Hematopoietic multipotent progenitor cell treated with erythropoietin and hydrocortisone succinate and interleukin-3 and kit ligand, for 15 days (in vitro differentiated cells): ENCODE measurements around the gene AADAT.
A peak's percentile ranks its signal among the peaks of the same experiment; 100 is the strongest.
"Not testable (repeated sequence)": the region's sequence is repeated elsewhere in the genome, so short reads cannot be mapped to it uniquely, and the experiment has no call there.

Experiments used
- DNase-seq: peaks from one replicate; pipeline ENCODE4 v3.0.0-alpha.2; 2015; ENCODE audit warnings: low spot score

Gene AADAT

DNA sequence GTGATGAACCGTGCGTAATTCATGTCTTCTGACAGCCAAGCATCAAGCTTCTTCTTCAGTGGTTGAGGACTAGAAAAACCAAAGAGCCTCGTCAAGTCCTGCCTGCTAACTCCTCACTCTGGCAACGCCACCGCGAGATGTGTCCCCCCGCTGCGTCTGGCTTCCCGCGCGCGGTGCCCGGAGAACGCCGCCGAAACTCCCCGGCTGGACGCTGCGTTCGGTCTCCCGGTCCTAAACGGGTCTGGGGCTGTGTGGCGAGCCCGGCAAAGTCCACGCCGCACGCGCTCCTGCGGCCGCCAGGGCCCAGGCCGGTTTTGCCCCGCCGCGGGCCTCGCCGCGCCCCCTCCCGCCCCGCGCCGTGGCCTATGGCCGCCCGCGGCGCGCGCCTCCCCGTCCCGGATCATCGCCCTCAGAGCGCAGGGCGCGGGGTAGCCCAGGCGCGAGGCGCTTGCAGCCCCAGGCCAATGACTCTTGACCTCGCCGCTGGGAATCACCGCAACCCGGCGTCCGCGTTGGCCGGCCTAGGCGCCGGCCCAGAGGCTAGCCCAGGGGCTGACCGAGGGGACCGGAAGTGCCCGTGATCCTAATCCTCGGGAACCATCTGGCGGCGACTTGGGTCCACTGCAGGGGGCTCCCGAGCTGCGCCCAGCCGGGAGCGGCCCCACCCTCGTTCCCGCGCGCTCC, at the start of gene AADAT:
Gene AADAT, minus strand, starts transcription at position 289 of the 684 bp plus-strand sequence. Its CDS starts 266 bp downstream, at position 23.
- DNase-seq: peak; percentile 34

DNA sequence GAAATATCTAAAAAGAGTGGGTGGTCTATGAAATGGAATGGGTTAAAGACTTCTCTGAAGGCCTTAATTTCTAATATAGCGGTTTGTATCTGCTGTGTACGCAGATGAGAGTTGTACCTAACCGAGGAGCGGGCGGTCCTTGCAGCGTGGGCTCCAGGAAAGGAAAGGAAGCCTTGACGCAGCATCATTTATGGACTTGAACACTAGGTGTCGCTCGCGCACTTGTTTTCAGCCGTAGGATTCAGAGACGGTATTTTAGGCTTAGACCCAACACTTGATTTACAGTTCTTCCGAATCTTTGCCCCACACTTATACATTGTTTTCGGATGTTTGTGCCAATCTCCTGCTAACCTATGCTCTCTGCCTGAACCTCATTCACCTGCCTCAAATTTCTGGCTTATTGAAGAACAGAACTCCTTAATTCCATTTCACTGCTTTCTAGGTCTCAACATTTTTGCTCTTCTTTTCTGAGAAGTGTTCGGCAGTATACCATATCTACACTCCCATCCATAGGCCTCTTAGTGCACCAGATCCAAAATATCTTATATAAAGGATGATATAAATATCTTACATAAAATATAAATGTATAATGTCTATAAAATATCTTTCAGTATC, 48.9 kb upstream of the AADAT start:
- DNase-seq: peak; percentile 67

DNA sequence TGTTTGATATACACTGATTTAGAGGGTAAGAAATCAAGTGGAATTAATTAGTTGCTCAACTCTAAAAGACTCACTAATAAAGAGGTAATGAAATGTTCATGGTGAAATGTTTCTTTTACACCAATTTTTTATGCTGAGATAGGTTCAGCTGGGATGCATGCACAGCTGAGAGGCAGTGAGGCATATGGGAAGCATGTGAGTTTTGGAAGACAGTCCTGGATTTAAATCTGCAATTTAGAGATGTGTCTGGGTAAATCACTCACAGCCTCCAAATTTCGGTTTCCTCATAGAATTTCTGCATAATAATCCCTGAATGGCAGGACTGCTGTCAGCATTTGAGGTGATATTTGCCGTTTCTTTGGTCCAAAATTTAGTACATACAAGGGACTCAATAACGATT, 48.2 kb upstream of the AADAT start:
- no peak for DNase-seq

DNA sequence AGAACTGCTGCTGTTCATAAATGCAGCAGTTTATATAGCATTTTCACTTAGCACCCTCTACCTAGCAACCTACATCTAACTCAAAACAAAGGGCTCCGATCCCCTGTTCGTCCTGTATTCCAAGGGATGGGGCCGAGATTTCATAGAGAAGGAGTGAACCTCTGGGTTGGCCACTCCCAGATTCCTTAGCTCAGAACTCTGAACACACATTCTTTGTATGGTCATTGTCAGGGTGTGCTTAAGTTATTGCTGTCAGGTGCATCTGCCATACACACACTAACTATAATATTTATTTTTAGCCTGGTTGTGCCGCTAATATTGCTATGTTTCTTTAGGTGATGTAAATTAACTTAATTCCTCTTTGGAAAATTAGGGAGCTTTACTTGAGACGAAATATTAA, 47.7 kb upstream of the AADAT start:
- no peak for DNase-seq

DNA sequence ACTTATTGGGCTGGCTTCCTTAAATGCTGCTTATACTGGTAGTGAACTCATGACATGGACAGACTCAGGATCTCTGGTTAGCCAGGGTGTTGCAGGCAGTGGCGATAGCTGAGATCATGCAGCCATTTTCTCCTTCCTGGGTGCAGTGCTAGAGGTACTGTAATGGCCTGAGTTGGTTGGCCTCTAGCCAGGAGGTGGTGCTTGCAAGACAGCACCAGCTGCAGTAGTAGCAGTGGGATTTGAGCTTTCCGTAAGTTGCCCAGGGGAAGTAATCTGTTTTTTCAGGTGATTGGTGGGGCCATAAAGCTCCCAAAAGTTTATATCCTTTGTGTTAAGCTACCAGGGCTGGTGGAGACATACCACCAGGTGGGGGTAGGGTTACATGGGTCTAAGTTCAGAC, 45.1 kb upstream of the AADAT start:
- no peak for DNase-seq

DNA sequence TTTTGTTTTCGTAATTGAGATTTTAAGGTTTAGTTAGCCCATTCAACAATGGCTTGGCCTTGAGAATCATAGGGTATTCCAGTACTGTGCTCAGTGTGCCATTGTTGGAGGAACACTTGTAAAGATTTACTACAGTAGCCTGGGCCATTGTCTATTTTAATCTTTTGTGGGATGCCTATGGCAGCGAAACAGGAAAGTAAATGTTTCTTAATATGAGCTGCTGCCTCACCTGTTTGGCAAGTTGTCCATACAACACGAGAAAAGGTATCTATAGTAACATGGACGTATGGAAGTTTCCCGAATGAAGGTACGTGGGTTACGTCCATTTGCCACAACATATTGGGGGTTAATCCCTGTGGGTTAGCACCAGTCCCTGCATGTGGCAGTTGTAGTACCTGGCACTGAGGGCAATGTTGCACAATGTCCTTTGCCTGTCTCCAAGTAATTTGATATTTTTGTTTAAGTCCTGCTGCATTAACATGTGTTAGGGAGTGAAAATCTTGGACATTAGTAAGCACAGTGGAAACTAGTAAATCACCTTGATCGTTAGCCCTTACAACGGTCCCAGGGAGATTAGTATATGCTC, 38.6 kb upstream of the AADAT start:
- DNase-seq: no peak

DNA sequence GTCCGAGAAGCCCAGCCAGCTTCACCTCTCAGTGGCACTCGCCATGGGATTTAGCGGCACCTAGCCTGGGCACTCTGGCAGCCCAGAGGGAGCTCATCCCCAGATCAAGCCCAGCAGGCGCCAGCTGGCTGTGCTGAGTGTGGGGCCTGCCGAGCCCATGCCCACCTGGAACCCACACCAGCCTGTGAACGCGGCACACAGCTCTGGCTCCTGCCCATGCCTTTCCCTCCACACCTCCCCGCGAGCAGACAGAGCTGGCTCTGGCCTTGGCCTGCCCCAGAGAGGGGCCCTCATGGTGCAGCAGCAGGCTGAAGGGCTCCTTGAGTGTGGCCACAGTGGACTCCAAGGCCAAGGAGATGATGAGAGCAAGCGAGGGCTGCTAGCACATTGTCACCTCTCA, 38.0 kb upstream of the AADAT start:
- no peak for DNase-seq

DNA sequence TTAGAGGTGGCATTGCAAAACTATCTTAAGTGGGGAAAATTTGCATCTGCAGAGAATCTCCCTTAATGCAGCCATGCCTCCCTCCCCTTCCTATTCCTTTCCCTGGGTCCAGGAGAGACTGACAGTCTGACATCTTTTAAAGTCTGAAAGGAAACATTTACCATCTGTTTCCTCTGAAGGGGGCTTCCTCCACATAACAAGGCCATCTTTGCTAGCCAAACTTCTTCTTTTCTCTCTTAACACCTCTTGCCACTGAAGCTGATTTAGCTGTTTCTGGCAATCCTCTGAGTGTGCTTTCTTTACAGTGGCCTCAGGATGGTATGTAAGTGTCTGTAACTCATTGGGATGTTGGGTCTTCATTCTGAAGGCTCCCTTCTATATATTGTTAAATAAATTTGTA, 34.6 kb upstream of the AADAT start:
- DNase-seq: no peak

DNA sequence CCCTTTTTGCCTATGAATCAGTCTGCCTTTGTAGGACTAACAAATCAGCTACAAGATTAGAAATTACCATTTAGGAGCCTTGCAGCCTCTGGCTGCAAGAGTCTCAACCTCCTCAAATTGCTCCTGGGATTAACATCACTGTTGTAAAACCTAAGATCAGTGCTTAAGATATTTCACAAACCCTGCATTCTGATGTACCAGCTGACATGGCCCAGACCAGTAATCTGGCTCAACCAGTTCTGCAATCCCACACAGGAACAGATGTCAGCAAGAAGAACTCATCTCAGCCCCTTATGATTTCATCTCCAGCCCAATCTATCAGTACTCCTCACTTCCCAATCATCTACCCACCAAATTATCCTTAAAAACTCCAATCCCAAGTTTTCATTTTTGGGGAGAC, 32.5 kb upstream of the AADAT start:
- DNase-seq: no peak

DNA sequence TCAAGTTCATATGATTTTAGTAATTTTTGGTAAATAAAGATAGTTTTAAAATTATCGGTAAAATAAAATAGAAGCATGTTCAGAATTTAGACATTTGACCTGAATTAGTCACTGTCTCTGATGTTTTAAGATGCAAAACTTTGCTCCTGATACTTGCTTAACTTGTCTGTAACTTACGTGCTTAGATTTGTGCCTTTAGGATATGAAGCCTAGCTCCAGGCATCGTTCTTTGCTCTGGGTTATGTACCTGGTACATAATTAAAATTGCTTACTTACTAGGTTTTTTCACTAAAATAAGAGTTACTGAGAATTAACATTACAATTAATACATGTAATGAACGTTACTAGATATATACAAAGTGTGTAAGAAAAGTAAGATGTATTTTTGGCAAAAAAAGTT, 24.9 kb upstream of the AADAT start:
- no peak for DNase-seq

DNA sequence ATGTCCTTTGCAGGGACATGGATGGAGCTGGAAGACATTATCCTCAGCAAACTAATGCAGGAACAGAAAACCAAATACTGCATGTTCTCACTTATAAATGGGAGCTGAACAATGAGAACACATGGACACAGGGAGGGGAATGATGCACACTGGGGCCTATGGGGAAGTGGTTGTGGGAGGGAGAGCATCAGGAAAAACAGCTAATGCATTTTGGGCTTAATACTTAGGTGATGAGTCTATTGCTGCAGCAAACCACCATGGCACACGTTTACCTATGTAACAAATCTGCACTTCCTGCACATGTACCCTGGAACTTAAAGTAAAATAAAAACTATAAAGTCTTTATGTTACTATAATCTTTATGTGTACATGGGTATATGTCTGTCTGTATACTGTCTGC, 24.4 kb upstream of the AADAT start:
- DNase-seq: not testable (repeated sequence)

DNA sequence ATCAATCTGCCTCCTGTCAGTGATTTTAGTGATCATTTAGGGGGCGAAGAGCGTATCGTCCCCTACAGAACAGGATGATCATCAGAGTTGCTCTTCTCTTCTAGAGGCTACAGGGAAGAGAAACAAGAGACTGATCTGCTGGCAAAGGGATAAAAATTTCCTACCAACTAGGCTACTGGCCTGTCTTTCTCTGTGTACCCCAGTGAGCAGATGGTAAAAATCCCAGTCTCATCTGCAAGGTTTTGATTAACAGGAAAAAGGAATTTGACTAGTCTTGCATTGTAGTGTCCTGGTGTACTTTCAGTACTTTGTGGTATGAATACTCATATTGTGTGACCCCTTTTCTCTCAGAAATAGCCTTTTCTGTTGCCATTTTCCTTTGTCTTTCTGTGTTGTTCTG, 21.8 kb upstream of the AADAT start:
- DNase-seq: no peak

DNA sequence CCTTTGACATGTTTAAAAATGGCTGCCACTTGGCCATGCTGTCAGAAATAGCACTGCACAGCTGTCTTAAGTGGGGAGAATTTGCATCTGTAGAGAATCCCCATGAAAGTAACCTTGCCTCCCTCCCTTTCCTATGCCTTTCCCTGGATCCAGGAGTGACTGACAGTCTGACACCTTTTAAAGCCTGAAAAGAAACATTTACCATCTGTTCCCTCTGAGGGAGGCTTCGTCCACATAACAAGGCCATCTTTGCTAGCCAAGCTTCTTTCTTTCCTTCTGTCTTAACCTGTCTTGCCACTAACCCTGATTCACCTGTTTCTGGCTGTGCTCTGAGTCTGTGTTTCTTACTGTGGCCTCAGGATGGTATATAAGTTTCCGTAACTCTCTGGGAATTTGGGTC, 21.3 kb upstream of the AADAT start:
- DNase-seq: no peak

DNA sequence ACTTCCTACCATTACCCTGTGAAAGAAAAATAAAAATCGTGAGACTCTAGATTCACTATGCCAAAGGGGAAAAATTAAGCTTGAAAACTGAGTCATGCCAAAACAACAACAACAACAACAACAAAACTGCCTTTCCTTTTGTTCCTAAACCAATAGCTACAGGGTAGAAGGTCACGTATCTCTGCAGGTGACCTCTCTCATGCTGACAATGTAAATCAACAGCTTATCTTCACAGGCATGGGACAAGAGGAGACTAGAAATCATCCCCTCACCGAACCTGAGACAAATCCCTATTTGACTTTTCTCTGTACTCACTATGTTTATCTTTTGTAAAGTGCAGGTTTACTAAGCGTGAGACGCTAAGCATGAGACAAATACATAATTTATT, 20.5 kb upstream of the AADAT start:
- no peak for DNase-seq

DNA sequence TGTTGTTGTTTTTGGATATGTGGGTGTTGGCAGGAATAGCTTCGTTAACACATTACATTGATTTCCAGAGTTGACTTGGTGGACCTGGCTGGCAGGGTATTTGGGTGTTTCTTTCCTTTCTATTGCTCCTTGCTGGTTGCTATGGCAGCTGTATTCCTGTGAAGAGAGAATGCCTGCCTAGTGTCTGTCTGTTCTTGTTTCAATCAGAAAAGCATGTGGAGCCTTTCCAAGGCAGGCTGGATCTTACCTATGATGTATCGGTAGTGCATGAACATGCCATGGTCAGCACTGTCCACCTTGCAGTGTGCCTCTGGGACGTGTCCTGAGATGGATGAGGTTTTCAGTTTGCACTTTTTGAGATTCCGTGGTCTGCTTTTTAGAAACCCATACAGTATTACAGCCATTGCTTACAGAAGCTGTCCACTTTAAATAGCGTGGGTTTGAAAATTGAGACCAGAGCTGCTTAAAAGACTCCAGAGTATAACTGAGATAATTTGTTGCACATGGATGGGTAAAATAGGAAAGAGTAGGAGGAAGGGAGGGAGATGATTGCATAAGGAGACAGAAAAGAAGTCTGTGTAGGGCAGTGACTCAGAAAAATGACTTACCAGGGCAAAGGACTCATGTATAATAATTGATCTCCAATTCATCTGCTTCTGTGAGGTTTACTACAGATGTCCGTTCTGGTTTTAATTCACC, 20.0 kb upstream of the AADAT start:
- DNase-seq: no peak

DNA sequence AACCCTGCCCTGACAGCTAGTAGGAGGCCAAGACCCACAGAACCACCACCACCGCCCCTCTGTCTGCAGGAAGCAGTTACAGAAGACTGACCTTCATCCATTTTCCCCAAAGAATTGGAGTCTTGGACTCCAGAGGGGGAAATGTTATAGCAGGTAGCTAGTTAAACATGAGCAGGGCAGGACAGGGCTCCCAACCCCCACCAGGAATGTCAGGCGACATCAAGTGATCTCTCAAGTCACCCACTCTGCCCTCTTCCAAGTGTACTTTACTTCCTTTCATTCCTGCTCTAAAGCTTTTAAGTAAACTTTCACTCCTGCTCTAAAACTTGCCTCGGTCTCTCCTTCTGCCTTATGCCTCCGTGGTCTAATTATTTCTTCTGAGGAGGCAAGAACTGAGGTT, 17.1 kb upstream of the AADAT start:
- DNase-seq: no peak

DNA sequence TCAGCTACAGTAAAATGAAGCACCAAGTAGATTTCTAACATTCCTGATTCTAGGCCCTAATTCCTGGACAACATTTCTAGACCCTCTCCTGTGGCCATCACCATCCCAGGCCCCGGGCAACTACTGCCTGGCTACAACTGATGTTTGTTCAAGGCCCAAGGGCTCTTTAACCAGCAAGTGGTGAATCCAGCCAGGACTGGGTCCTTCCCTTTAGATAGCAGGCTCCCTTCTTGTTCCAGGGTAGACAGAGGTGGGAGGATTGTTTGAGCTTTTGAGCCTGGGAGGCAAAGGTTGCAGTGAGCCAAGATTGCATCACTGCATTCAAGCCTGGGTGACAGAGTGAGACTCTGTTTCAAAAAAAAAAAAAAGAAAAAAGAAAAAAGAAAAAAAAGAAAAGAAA, 12.7 kb upstream of the AADAT start:
- DNase-seq: no peak

DNA sequence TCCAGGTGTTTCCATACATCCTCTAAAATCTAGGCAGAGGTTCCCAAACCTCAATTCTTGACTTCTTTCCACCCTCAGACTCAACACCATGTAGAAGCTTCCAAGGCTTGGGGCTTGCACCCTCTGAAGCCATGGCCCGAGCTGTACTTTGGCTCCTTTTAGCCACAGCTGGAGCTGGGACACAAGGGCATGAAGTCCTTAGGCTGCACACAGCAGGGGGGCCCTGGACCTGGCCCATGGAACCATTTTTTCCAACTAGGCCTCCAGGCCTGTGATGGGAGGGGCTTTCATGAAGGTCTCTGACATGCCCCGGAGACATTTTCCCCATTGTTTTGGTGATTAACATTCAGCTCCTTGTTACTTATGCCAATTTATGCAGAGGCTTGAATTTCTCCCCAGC, 8.4 kb upstream of the AADAT start:
- DNase-seq: not testable (repeated sequence)

DNA sequence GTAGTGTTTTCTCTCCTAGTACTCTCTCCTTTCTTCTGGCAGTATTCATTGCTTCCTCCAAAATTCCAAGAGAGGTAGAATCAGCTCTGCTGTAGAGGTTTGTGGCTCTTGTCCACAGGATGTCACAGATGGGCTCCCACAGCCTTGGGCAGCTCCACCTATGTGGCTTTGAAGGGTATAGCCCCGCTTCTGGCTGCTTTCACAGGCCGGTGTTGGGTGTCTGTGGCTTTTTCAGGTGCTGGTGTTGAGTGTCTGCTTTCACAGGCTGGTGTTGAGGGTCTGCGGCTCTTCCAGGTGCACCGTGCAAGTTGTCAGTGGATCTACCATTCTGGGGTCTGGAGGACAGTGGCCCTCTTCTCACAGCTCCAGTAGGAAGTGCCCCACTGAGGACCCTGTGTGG, 7.9 kb upstream of the AADAT start:
- no peak for DNase-seq

DNA sequence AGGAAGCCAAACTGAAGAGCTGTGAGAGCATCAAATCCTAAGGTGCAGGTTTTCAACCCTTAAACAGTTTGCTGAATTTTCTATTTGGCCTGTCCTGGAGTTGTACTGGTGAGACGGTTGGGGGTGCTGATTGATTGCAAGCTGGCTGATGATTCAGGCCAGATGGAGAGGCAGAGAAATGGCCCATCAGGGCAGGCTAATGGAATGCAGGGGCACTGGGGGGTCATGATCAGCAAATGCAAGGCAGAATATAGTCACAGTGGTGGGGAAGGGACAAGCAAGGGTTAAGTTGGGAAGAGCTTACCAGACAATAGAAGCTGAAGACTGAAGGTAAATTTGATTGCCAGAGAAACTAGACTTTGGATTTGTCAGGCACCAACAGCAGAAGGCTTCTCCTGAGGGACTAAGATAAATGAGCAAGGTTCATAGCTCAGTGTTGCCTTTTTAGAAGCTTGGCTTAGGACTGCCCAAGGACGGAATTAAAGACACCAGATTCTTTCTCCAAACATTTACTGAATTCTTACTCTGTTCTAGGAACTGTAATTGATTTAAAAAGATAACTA, 4.3 kb upstream of the AADAT start:
- no peak for DNase-seq

DNA sequence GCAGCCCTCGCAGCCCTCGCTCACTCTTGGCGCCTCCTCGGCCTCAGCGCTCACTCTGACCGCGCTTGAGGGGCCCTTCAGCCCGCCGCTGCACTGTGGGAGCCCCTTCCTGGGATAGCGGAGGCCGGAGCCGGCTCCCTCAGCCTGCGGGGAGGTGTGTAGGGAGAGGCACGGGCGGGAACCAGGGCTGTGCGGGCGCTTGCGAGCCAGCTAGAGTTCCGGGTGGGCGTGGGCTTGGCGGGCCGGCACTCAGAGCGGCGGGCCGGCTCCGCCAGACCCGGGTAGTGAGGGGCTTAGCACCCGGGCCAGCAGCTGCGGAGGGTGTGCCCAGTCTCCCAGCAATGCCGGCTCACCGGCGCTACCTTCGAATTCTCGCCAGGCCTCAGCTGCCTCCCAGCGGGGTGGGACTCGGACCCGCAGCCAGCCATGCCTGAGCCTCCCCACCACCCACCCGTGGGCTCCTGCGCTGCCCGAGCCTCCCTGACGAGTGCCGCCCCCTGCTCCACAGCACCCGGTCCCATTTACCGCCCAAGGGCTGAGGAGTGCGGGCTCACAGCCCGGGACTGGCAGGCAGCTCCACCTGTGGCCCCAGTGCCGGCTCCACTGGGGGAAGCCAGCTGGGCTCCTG, 1.4 kb upstream of the AADAT start:
- no peak for DNase-seq

DNA sequence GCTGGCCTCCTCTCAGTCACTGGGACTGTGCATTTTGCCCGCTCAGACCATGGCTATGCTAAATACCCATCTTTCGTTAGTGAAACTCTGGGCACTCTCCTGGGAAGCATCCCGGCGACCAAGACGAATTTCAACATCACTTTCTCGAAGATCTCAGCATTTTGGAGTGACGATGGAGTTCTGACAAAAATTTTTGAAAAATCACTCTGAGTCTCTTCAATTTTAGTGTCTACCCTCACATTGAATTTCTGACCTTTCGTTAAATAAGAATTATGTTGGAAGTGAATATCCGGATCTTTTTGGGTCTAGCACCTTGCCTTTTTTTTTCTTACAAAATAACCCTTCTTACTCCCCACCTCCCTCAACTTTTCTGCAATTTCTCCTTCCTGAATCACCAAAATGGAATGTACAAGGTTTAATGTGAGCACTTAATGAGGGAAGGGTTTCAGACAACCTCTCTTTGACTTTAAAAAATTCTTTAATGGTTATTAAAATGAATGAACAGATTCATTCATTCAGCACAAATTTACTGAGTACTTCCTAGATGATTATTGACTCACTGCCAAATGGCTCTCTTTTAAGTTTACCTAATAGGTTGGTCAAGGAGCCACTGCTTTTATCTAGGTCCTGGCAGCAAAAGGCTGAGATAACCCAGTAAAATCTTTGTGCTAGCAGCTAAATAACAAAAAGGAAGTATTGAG, 746 bp upstream of the AADAT start:
- DNase-seq: no peak
